ENCODE results near the gene ANKIB1.

The ANKIB1 gene

DNA sequence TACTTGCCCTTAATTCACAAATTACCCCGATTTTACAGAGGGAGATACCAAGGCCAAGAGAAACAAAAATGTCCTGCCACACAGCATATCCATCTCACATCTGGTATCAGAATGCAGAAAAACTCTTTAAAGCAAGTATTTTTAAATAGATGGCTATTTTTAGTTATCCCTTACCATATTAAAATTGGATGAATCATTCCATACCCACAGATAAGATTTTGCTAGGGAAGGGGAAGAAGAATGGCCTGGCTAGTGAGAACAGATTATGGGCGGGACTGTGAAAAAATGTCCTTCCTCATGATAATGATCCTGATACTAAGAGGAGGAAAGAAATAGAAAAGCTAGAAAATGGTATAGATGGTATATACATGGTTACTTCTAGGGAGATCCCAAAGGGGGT is 121.0 kb downstream of the ANKIB1 start:
- Histone ChIP-seq H3K9me3 (ENCODE audit: low read depth, low read length) (no peaks in the 10 kb centered on the region), H3K36me3 (ENCODE audit: insufficient read depth, low read length) (peaks cover 21% of the 10 kb centered on the region)

GRCh38 chr7:92368741-92369140 is 123.0 kb downstream of the ANKIB1 start:
- TF ChIP-seq FOXP2 (optimal IDR thresholded peaks at IDR 0.05; ENCODE audit: control extremely low read depth, extremely low read length, insufficient read depth) (no peak), EZH2 (IDR thresholded peaks at IDR 0.05) (no peak)
- Histone ChIP-seq H3K9ac (ENCODE audit: insufficient read length) (no peak overlapping the region), H3K9me3 (ENCODE audit: low read depth, low read length) (no peaks in the 10 kb centered on the region), H3K4me3 (no peak overlapping the region), H3K36me3 (ENCODE audit: insufficient read depth, low read length) (peaks cover 6% of the 10 kb centered on the region), H3K27ac (no peak overlapping the region)
- DNase-seq (ENCODE audit: low read depth, low spot score) = no peak

More for the DNA sequence above, 121.0 kb downstream of the ANKIB1 start:
- Histone ChIP-seq H3K27ac (no peak overlapping the region), H3K9ac (ENCODE audit: insufficient read length) (no peak overlapping the region), H3K4me3 (no peak overlapping the region)
- TF ChIP-seq EZH2 (IDR thresholded peaks at IDR 0.05) = no peak
- no peak for TF ChIP-seq POLR2AphosphoS5 (IDR thresholded peaks at IDR 0.05; ENCODE audit: borderline replicate concordance, low read depth, low read length)
- no peak for TF ChIP-seq FOXP2 (optimal IDR thresholded peaks at IDR 0.05; ENCODE audit: control extremely low read depth, extremely low read length, insufficient read depth)
- no peak for DNase-seq (ENCODE audit: low read depth, low spot score)

GRCh38 chr7:92375013-92375412 is 129.2 kb downstream of the ANKIB1 start:
- peaks cover 34% of the 10 kb centered on the region for H3K36me3 ChIP-seq (ENCODE audit: insufficient read depth, low read length)
- H3K4me3 ChIP-seq = no peak overlapping the region
- no peak for TF ChIP-seq POLR2AphosphoS5 (IDR thresholded peaks at IDR 0.05; ENCODE audit: borderline replicate concordance, low read depth, low read length)
- no peak for TF ChIP-seq EZH2 (IDR thresholded peaks at IDR 0.05)
- TF ChIP-seq FOXP2 (optimal IDR thresholded peaks at IDR 0.05; ENCODE audit: control extremely low read depth, extremely low read length, insufficient read depth) = no peak
- no peak for DNase-seq (ENCODE audit: low read depth, low spot score)
- no peaks in the 10 kb centered on the region for H3K9me3 ChIP-seq (ENCODE audit: low read depth, low read length)
- H3K9ac ChIP-seq (ENCODE audit: insufficient read length) = no peak overlapping the region
- H3K27ac ChIP-seq = no peak overlapping the region

DNA sequence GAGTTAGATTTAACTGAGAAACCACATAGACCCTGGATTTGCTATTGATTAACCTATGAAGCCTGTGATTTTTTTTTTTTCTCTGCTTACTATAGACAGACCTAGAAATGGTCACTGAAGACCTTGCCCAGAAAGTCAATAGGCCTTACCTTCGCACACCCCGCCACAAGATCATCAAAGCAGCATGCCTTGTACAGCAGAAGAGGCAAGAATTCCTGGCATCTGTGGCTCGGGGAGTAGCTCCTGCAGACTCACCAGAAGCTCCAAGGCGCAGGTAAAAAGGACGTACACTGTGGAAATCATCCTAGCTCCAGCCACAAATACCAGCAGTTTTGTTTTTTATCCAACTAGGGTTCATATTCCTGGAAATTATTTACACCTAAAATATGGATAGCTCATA is 145.3 kb downstream of the ANKIB1 start:
- H3K9ac ChIP-seq (ENCODE audit: insufficient read length) = no peak overlapping the region
- H3K36me3 ChIP-seq (ENCODE audit: insufficient read depth, low read length) = peaks cover 12% of the 10 kb centered on the region; the same call in 1 of the 2 replicates
- DNase-seq (ENCODE audit: low read depth, low spot score) = no peak
- H3K9me3 ChIP-seq (ENCODE audit: low read depth, low read length) = no peaks in the 10 kb centered on the region
- TF ChIP-seq FOXP2 (optimal IDR thresholded peaks at IDR 0.05; ENCODE audit: control extremely low read depth, extremely low read length, insufficient read depth) (no peak), POLR2AphosphoS5 (IDR thresholded peaks at IDR 0.05; ENCODE audit: borderline replicate concordance, low read depth, low read length) (no peak), EZH2 (IDR thresholded peaks at IDR 0.05) (no peak)
- H3K4me3 ChIP-seq = no peak overlapping the region
- no peak overlapping the region for H3K27ac ChIP-seq

- Histone ChIP-seq H3K27ac (no peak overlapping the region), H3K36me3 (ENCODE audit: insufficient read depth, low read length) (peaks cover 26% of the 10 kb centered on the region), H3K4me3 (no peak overlapping the region), H3K9ac (ENCODE audit: insufficient read length) (no peak overlapping the region), H3K9me3 (ENCODE audit: low read depth, low read length) (no peaks in the 10 kb centered on the region)
- TF ChIP-seq EZH2 (IDR thresholded peaks at IDR 0.05) (no peak), FOXP2 (optimal IDR thresholded peaks at IDR 0.05; ENCODE audit: control extremely low read depth, extremely low read length, insufficient read depth) (no peak), POLR2AphosphoS5 (IDR thresholded peaks at IDR 0.05; ENCODE audit: borderline replicate concordance, low read depth, low read length) (no peak)
- no peak for DNase-seq (ENCODE audit: low read depth, low spot score)
These were observed 151.8 kb downstream of the ANKIB1 start for GRCh38 chr7:92397542-92397941.

GRCh38 chr7:92400013-92400412 is 154.2 kb downstream of the ANKIB1 start:
- H3K36me3 ChIP-seq (ENCODE audit: insufficient read depth, low read length) = peaks cover 26% of the 10 kb centered on the region
- no peaks in the 10 kb centered on the region for H3K9me3 ChIP-seq (ENCODE audit: low read depth, low read length)
- H3K27ac ChIP-seq = no peak overlapping the region
- H3K4me3 ChIP-seq = no peak overlapping the region
- H3K9ac ChIP-seq (ENCODE audit: insufficient read length) = no peak overlapping the region
- DNase-seq (ENCODE audit: low read depth, low spot score) = no peak
- TF ChIP-seq POLR2AphosphoS5 (IDR thresholded peaks at IDR 0.05; ENCODE audit: borderline replicate concordance, low read depth, low read length) (no peak), EZH2 (IDR thresholded peaks at IDR 0.05) (no peak), FOXP2 (optimal IDR thresholded peaks at IDR 0.05; ENCODE audit: control extremely low read depth, extremely low read length, insufficient read depth) (no peak)

- H3K9me3 ChIP-seq (ENCODE audit: low read depth, low read length) = no peaks in the 10 kb centered on the region
- TF ChIP-seq POLR2AphosphoS5 (IDR thresholded peaks at IDR 0.05; ENCODE audit: borderline replicate concordance, low read depth, low read length) = no peak
- no peak for TF ChIP-seq FOXP2 (optimal IDR thresholded peaks at IDR 0.05; ENCODE audit: control extremely low read depth, extremely low read length, insufficient read depth)
- TF ChIP-seq EZH2 (IDR thresholded peaks at IDR 0.05) = no peak
- H3K36me3 ChIP-seq (ENCODE audit: insufficient read depth, low read length) = peaks cover 14% of the 10 kb centered on the region
- no peak overlapping the region for H3K27ac ChIP-seq
- H3K4me3 ChIP-seq = no peak overlapping the region
- DNase-seq (ENCODE audit: low read depth, low spot score) = no peak
- no peak overlapping the region for H3K9ac ChIP-seq (ENCODE audit: insufficient read length)
These were observed 157.4 kb downstream of the ANKIB1 start for GRCh38 chr7:92402920-92403759.

- H3K27ac ChIP-seq = no peak overlapping the region
- H3K4me3 ChIP-seq = no peak overlapping the region
- H3K36me3 ChIP-seq (ENCODE audit: insufficient read depth, low read length) = peaks cover 9% of the 10 kb centered on the region
- no peak overlapping the region for H3K9ac ChIP-seq (ENCODE audit: insufficient read length)
- no peak for TF ChIP-seq FOXP2 (optimal IDR thresholded peaks at IDR 0.05; ENCODE audit: control extremely low read depth, extremely low read length, insufficient read depth)
- TF ChIP-seq POLR2AphosphoS5 (IDR thresholded peaks at IDR 0.05; ENCODE audit: borderline replicate concordance, low read depth, low read length) = no peak
- TF ChIP-seq EZH2 (IDR thresholded peaks at IDR 0.05) = no peak
- H3K9me3 ChIP-seq (ENCODE audit: low read depth, low read length) = no peaks in the 10 kb centered on the region
- DNase-seq (ENCODE audit: low read depth, low spot score) = no peak
These were observed 157.9 kb downstream of the ANKIB1 start for GRCh38 chr7:92403760-92404074.

All from SK-N-MC (cell line).